ENCODE data around the gene MSANTD3.

DNA sequence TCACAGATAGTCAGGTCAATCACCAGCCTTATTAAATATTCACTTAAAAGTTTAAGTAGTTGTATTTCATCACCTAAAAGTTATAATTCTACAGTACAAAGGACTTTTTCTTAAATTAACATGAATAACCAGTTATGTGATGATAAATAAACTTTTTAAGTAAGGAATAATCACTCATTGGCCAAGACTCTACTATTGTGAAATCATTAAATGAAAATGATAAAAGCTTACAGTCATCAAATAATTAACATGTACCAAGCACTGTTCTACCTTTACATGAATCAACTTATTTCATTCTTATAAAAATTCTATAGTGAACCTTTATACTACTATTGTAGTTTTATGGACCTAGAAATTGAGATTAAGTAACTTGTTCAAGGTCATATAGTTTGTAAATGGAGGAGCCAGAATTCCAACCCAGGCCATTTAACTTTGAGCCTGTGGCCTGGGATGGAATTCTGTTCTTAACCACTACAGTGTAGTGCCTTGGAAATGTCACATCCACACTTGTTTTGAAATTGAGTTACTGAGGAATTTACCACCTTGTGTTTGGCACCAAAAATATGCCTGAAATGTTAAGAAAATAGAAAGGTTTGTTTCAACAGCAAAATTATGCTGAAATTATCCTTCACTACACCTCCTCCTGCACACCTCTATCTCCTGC, 32.8 kb upstream of the MSANTD3 start:
- no peak for TF ChIP-seq EZH2phosphoT487 (IDR thresholded peaks at IDR 0.05; ENCODE audit: unreplicated experiment)
- no peak for TF ChIP-seq CREB1 (CRISPR knock-in tag; IDR thresholded peaks at IDR 0.05; ENCODE audit: low read depth)
- TF ChIP-seq CTCF (conservative IDR thresholded peaks at IDR 0.05; ENCODE audit: low read depth in 2 of 2), result no peak

Data from GM23338 (cell line).